Pulmonary artery endothelial cell (primary cell): Measurements from ENCODE around the gene METRN. TPM values are rescaled to one million over a fixed set of nuclear protein-coding genes. Genes with fewer than 3 reads are reported as not detected.

Experiments used
- DNase-seq: peaks from one replicate; pipeline ENCODE4 v3.0.0-alpha.2; 2011; ENCODE audit warnings: low read depth, low spot score
- total RNA-seq: library from RNA; depleted of rRNA; stranded (reverse); fragments of >200 nt; gene quantifications from 2 replicates; pipeline ENCODE4 v1.2.3, GENCODE V29; 2014

Gene METRN
- 30.9 and 68.3 TPM in 2 replicates for total RNA-seq

- no peak for DNase-seq
Observed at GRCh38 chr16:714558-715476, at the start of gene METRN. TSS of gene METRN (plus strand) at chr16:715118. CDS start at chr16:715290, 172 bp downstream.

DNA sequence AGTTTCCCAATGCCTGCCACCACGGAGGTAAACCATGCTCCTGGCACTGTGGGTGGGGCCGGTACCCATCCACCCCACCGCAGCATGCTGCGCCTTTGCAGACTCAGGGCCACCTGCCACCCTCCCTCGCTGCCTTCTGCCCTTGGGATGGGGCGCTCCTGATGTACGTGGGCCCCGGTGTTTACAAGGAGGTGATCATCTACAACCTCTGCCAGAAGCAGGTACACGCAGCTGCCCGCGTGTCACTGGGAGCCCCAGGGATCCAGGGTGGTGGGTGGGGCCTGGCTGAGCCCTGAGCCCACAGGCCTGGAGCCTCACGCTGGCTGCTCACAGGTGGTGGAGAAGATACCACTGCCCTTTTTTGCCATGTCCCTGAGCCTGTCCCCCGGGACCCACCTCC is 48.3 kb upstream of the METRN start:
- DNase-seq: no peak

DNA sequence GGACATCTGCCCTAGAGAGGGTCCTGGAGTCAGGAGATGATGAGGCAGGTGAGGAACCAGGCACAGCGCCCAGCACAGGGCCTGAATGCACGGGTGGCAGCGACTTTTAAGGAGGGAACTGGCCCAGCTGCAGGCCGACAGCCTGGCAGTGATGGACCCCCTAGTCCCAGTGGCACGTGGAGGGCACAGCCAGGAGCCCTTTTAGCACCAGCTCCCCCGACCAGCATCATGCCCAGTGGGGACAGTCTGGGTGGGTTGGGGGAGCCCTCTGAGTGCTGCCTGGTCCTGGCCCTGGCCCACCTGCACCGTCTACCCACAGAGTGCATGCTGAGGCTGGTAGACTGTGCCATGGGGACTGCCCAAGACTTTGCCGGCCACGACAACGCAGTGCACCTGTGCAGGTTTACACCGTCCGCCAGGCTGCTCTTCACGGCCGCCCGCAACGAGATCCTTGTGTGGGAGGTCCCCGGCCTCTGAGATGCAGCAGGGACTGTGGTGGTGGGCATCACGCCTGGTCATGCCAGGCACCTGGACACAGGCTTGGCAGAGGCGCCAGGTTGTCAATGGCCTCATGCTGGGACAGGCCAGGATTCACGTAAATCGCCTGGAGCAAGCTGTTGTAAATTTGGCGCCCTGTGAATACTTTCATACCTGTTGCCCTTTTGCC is 47.7 kb upstream of the METRN start:
- DNase-seq: no peak

- DNase-seq: peak; percentile 44
Observed at GRCh38 chr16:667780-668518, 47.0 kb upstream of the METRN start, which contains the start of gene RHOT2. TSS of gene RHOT2 (plus strand) at chr16:668132. CDS start at chr16:668200, 68 bp downstream.

GRCh38 chr16:668519-669171 is 46.3 kb upstream of the METRN start:
- no peak for DNase-seq

- no peak for DNase-seq
Observed at GRCh38 chr16:669666-670065, 45.3 kb upstream of the METRN start.

DNA sequence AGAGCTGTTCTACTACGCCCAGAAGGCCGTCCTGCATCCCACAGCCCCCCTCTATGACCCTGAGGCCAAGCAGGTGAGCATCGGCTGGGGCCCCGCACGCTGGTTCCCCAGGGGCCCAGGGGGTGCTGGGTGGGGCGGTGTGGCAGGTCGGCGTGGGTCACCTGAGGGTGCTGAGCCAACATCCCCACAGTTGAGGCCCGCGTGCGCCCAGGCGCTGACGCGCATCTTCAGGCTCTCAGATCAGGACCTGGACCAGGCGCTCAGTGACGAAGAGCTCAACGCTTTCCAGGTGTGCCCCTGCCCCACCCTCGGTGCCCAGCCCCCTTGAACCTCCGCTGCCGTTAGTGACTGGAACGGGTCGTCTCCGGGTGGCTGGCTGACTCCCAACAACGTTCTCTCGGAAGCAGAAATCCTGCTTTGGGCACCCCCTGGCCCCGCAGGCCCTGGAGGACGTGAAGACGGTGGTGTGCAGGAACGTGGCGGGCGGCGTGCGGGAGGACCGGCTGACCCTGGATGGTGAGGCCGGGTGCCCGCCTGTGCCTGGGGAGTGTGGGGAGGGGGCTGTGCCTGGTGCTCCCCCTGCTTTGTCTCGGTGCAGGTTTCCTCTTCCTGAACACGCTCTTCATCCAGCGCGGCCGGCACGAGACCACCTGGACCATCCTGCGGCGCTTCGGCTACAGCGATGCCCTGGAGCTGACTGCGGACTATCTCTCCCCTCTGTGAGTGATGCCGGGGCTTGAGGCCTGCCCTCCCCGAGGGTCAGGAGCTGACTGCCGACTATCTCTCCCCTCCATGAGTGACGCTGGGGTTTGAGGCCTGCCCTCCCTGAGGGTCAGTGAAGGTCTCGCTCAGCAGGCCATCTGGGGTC is 44.2 kb upstream of the METRN start:
- DNase-seq: no peak

DNA sequence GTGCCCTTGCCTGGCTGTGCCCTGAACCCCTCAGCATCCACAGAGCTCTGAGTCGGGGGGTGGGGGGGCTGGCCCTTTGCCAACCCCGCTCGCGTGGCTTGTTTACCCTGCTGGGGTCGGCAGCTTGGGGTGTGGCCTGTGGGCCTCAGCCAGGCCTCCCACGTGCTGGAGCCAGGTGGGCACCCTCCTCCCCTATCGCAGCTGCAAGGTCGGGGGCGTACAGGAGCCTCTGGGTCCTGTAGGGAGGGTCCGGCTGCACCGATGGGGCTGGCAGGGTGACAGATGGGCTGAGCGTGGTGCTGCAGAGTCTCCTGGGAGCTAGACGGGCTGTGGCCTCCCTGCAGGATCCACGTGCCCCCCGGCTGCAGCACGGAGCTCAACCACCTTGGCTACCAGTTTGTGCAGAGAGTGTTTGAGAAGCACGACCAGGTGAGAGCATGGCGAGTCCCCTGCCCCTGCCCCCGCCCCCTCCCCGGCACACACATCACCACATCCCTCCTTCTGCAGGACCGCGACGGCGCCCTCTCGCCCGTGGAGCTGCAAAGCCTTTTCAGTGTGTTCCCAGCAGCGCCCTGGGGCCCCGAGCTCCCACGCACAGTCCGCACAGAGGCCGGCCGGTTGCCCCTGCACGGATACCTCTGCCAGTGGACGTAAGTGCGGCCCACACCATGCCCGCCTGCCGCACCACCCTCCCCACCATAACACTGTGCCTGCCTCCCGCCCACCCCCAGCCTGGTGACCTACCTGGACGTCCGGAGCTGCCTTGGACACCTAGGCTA is 43.4 kb upstream of the METRN start:
- DNase-seq: no peak

GRCh38 chr16:672371-672770 is 42.5 kb upstream of the METRN start:
- no peak for DNase-seq

DNA sequence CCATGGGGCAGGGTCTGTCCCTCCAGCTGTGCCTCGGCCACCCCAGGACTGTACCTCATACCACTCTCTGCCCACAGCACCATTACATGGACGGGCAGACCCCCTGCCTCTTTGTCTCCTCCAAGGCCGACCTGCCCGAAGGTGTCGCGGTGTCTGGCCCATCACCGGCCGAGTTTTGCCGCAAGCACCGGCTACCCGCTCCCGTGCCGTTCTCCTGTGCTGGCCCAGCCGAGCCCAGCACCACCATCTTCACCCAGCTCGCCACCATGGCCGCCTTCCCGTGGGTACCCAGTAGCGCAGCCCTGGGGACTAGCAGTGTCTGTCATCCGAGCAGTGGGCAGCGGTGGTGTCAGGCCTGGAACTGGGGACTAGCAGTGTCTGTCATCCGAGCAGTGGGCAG is 42.1 kb upstream of the METRN start:
- no peak for DNase-seq

DNA sequence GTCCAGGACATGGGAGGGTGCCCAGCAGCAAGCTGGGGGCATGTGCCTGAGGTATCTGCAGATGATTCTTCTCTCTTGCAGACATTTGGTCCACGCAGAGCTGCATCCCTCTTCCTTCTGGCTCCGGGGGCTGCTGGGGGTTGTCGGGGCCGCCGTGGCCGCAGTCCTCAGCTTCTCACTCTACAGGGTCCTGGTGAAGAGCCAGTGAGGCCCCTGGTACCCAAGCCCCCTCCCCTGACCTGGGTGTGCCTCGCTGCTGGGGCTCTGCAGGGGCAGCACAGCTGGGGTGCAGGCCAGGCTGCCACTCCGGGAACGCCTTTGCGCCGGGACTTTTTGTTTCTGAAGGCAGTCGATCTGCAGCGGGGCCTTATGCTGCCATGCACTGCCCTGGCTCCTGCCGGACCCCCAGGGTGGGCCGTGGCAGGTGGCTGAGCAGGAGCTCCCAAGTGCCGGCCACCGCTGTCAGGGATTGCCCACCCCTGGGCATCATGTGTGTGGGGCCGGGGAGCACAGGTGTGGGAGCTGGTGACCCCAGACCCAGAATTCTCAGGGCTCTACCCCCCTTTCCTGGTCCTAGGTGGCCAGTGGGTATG is 41.4 kb upstream of the METRN start:
- DNase-seq: no peak

GRCh38 chr16:674214-674881 is 40.6 kb upstream of the METRN start:
- no peak for DNase-seq

- no peak for DNase-seq
Observed at GRCh38 chr16:674968-675883, 39.7 kb upstream of the METRN start, which contains the start of gene RHBDL1. TSS of gene RHBDL1 (plus strand) at chr16:675671. CDS start at chr16:675791, 120 bp downstream.

DNA sequence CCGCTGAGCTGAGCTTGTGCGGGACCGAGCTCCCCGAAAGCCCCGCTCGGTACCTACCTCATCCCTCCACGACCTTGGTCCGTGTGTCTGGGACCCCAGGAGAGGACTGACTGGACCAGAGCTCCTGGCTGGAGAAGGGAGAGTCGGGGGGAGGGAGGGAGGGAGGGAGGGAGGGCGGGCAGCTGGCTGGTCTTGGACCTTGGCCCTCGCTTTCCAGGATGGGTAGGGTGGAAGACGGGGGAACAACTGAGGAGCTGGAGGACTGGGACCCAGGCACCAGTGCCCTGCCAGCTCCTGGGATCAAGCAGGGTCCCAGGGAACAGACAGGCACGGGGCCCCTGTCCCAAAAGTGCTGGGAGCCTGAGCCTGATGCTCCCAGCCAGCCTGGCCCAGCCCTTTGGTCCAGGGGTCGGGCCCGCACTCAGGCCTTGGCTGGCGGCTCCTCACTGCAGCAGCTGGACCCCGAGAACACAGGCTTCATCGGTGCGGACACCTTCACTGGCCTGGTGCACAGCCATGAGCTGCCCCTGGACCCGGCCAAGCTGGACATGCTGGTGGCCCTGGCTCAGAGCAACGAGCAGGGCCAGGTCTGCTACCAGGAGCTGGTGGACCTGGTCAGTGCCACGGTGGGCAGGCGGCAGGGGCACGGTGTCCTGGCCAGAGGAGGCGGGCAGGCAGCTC is 38.9 kb upstream of the METRN start:
- DNase-seq: no peak

DNA sequence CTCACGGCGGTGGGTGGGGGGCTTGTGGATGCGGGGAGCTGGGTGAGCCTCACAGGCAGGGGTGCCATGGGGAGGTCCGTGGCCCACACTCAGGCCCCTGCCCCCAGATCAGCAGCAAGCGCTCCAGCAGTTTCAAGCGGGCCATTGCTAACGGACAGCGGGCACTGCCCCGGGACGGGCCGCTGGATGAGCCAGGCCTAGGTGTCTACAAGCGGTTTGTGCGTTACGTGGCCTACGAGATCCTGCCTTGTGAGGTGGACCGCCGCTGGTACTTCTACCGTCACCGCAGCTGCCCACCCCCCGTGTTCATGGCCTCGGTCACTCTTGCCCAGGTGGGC is 38.4 kb upstream of the METRN start:
- no peak for DNase-seq

DNA sequence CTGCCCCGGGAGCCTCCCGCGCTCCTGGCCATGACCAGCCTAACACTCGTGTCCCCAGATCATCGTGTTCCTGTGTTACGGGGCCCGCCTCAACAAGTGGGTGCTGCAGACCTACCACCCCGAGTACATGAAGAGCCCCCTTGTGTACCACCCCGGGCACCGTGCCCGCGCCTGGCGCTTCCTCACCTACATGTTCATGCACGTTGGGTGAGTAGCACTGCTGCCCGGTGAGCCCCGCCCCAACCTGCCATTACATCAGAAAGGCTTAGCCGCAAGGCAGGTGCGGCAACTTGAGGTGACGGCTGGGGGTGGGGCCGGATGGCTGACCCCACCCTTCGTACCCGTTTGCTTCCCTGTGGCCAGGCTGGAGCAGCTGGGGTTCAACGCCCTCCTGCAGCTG is 38.0 kb upstream of the METRN start:
- no peak for DNase-seq
